SK-N-SH (cell line): ENCODE measurements around the gene CNTNAP3.
"Not testable (repeated sequence)": the region's sequence is repeated elsewhere in the genome, so short reads cannot be mapped to it uniquely, and the experiment has no call there.

ENCODE experiments used
- POLR2AphosphoS5 ChIP-seq: IDR thresholded peaks from 2 replicates; pipeline ENCODE4 v1.6.1; 2012; ENCODE audit warnings: low read depth, low read length
- SMC3 ChIP-seq: IDR thresholded peaks from 2 replicates; pipeline ENCODE4 v1.6.1; 2012; ENCODE audit warnings: low read depth, low read length, improper control_type of control experiment
- TF ChIP-seq, protein P1 (sequence below): fragments of 200-600 bp; sonication (generic); IDR thresholded peaks from 2 replicates; pipeline ENCODE4 v1.6.1; 2017; ENCODE audit warnings: antibody characterized with exemption, mild to moderate bottlenecking, moderate library complexity

DNA sequence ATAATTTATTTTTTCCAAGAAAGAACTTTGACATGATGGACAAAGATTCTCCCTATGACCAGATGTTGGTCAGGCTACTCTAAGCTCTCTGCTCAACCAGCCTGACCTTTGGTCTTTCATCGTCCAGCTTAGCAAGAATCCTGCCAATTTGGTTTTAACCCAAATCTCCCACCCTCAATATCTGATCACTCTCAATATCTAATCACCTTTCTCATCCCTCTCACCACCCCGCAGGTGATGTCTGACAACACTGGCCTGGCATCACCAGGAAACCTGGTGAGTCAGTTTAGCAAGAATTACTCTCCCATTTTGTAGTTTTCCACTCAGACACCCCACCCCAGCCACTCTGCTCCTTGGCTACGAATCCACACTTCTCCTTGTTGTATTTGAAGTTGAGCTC, 207.9 kb downstream of the CNTNAP3 start:
- not testable (repeated sequence) for TF ChIP-seq SMC3, POLR2AphosphoS5
- TF ChIP-seq, protein P1, sequence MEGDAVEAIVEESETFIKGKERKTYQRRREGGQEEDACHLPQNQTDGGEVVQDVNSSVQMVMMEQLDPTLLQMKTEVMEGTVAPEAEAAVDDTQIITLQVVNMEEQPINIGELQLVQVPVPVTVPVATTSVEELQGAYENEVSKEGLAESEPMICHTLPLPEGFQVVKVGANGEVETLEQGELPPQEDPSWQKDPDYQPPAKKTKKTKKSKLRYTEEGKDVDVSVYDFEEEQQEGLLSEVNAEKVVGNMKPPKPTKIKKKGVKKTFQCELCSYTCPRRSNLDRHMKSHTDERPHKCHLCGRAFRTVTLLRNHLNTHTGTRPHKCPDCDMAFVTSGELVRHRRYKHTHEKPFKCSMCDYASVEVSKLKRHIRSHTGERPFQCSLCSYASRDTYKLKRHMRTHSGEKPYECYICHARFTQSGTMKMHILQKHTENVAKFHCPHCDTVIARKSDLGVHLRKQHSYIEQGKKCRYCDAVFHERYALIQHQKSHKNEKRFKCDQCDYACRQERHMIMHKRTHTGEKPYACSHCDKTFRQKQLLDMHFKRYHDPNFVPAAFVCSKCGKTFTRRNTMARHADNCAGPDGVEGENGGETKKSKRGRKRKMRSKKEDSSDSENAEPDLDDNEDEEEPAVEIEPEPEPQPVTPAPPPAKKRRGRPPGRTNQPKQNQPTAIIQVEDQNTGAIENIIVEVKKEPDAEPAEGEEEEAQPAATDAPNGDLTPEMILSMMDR: not testable (repeated sequence)
